NCI-H1694 treated with DMSO at 0.1 percent for 48 hours (cell line): Measurements from ENCODE around the gene THSD4.

Experiments used
- DNase-seq: peaks from one replicate; lab custom pipeline; 2025; lab: John Stamatoyannopoulos, UW

THSD4 gene

GRCh38 chr15:71097890-71098289 lies 17.4 kb upstream of the THSD4 start:
- no peak for DNase-seq

DNA sequence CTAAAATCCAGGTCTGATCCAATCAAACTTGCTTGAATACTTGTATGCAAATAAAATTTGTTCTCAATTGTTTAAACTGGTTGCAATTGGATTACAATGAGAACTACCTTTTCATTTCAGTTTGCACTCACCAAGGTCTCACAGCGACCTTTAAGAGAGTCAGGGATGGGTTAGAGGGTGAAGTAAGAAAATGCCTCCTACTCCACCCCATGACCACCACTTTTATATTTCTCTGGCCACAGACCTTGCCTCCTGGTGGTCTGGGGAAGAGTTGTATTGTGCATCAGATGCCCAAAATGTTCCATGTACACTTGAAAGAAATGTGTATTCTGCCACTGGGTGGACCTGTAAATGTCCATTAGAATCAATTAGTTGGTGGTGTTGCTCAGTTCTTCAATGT lies 16.4 kb upstream of the THSD4 start:
- no peak for DNase-seq

DNA sequence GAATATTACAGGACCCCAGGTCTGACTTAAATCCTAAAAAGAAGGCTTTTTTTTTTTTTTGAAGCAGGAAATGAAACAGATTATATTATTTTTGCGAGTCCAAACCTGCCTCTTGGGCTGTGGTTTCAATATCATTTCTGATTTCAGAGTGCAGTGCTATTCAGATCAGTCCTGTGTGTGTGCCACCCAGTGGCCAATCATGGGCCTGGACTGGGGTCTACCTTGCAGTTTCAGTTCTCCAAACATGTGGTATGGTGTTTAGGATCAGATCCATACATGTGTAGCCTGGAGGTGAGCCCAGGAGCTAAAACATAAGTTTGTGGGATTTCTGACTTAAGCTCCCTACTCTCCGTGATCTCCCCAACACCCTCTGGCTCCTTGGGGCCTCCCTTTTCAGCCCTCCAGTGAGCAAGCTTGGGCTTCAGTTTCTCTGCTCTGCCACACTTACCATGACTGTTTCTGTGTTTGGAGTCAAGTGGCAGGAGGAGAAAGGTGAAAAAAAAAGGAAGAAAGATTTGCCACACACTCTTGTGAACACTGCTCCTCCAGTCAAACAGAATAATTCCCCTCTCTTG lies 12.1 kb upstream of the THSD4 start:
- DNase-seq = no peak

- no peak for DNase-seq
Measured at GRCh38 chr15:71104636-71105035, 10.6 kb upstream of the THSD4 start.

DNA sequence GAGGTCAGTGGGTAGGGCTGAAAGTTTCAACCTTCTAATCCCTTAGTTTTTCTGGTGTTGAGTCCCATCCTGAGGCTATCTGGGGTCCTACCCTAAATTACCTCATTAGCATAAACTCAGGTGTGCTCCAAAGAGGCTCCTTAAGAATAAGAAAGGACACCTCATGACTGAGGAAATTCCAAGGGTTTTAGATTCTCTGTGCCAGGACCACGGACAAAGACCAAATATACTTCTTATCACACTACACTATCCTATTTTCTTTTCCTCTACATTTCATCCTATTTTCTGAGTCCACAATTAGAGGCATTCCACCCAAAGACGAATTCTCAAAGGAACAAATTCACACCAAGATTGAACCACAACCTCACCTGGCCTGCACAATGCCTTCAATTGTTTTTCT lies 9.8 kb upstream of the THSD4 start:
- no peak for DNase-seq

GRCh38 chr15:71106802-71107500 lies 8.3 kb upstream of the THSD4 start:
- no peak for DNase-seq

- DNase-seq = no peak
Measured at GRCh38 chr15:71107501-71107815, 7.8 kb upstream of the THSD4 start.

GRCh38 chr15:71109130-71109529 lies 6.1 kb upstream of the THSD4 start:
- no peak for DNase-seq

DNA sequence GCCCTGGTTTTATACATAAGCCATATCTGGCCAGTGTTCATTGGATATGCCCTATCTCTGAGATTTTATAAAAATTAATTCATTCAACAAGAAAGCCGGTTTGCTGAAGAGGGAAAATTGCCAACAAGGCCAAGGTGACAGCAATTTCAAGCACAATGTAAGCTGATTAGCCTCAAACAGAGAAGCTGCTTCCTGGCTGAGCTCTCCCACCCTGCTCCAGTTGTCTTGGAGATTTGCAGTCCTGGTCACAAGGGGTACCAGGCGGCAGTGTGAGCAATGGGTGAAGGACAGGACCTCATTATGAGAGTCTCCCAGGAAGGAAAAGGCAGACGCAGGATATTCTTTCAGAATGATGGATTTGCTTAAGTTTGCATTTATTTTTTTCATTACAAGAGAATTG lies 5.4 kb upstream of the THSD4 start:
- DNase-seq = no peak

- no peak for DNase-seq
Measured at GRCh38 chr15:71110405-71111180, 4.7 kb upstream of the THSD4 start.

GRCh38 chr15:71111181-71111565 lies 4.1 kb upstream of the THSD4 start:
- no peak for DNase-seq

DNA sequence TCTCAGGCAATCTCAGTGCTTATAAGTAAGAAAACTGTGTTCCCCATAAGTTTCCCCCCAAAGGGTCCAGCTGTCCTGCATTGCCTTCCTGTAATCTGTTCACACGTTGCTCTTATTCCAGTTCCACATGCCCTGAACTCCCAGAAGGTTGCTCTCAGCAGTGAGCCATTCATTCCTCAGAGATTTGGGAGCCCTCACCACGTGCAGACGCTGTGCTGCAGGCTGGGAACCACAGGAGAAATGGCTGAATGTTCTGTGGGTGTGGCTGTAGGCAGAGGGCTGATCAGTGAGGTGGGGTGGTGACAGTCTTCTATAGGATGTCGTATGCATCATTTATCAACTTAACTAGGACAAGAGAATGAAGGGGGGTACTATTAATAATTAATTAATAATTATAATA lies 3.3 kb upstream of the THSD4 start:
- no peak for DNase-seq

DNA sequence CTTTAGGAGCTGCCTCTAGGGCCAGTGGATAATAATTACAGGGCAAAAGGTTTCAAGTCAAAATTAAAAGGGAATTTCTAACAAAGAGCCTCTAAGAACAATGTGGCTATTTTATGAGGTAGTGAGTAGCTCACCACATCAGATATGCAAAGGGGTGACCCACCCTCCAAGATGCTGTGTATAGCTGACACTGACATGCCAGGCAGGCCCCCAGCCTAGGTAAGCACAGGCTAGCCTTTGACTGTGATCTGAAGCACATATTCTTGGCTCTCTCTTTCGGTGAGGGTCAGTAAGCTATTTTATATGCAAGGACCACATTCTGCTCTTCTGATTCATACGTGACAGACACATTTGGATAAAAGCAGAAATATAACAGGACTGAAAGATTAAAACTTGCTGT lies 2.8 kb upstream of the THSD4 start:
- DNase-seq = no peak

DNA sequence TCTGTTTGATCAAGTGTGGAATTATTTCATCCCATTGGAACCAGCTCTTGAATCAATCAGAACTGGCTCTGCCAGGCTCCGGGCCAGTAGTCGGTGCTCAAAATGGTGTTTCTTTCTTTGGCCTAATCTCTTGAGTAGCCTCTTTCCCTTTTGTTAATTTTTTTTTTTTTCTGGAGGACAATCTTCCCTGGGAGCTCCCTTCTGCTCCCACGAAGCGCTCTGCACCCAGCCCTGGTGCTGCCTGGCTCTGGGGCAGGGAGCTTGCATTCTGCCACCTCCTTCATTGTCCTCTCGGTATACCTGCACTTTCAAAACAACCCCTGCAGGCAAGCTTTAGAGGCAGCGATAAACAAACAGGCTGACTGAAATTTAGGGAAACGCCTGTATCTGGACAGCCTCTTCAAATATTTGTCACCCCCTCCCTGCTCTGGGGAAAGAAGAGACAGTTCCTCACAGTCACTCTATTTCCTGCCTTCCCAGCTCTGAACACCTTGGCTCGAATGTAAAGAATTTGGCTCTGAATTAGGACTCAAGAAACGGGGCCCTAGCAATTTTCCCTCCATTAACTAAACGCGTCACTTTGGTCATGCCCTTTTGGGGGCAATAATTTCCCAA lies 1.1 kb upstream of the THSD4 start:
- no peak for DNase-seq

- DNase-seq = no peak
Measured at GRCh38 chr15:71115567-71116351, 488 bp downstream of the THSD4 start.

- DNase-seq = no peak
Measured at GRCh38 chr15:71116366-71116765, 1.1 kb downstream of the THSD4 start.

GRCh38 chr15:71116942-71117341 lies 1.7 kb downstream of the THSD4 start:
- DNase-seq = no peak

GRCh38 chr15:71117714-71118305 lies 2.5 kb downstream of the THSD4 start:
- no peak for DNase-seq

- no peak for DNase-seq
Measured at GRCh38 chr15:71118345-71118744, 3.1 kb downstream of the THSD4 start.

DNA sequence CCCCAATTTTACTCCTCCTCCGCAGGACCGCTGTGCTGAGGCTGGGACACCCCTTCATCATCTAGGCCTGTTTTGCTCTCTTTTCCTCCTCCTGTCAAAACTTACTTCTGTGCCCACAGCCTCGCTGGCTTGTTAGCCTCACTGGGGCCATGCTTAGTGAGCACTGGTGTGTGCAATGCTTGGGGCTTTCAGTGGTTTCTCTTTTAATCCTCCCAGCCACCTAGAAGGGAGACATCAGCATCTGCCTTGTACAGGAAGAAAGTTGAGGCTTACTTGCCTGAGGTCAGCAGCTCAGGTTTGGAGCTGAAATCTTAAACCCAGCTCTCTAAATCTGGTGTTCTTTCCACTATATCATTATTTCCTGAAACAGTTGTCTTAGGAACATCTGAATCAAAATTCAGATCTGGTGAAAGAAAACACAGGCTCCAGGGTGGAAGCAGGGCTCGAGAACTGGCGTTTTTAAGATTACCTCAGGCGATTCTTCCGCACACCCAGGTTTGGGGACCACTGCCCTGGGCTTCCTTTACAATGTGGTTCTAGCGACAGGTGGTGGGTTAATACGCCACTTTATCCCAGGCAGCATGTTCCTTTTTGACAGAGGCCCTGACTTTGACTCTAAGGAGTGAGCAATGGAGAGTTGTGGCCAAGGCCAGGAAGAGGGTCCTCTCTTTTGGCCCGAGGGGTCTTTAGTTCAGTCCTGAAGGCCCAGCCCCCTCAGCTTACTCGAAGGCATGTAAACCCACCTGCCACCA lies 3.8 kb downstream of the THSD4 start:
- no peak for DNase-seq

DNA sequence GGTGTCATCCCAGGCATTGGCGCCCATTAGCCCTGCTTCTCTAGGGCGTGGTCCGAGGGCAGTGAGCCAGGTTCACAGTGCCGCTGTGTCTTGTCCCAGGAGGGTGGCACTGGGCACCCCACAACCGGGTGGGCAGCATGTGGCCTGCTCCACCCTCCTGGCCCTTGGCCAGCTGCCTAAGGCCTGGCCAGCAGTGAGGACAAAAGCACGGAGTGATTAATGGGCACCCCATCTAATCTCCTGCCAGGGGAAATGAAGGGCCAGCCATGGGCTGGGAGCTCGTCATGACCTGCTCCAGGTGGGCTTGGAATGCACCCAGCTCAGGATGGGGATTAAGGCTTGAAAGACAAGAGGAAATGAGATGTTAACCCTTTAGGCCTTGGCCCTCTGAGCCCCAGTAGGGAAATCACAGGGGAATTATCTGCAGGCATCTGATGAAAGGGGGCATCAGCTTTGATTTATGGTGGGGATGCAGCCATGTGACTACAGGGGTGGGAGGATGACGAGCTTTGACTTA lies 5.2 kb downstream of the THSD4 start:
- no peak for DNase-seq
